OCI-LY7 (cell line): Measurements from ENCODE around the gene PPY.

Experiments
- EZH2phosphoT487 ChIP-seq: fragments of 200-600 bp; sonication (generic); IDR thresholded peaks from 2 replicates; pipeline ENCODE4 v1.6.1; 2018; ENCODE audit warnings: low read depth, borderline replicate concordance, mild to moderate bottlenecking, mixed run types, antibody characterized with exemption, low read length, moderate library complexity, mixed read lengths
- TF ChIP-seq, protein P1 (sequence below): fragments of 200-600 bp; sonication (generic); conservative IDR thresholded peaks from 2 replicates; pipeline ENCODE4 v1.5.1; 2014; ENCODE audit warnings: mild to moderate bottlenecking, antibody characterized with exemption, low read length, moderate library complexity, mixed read lengths

GRCh38 chr17:43966276-43966675 lies 24.0 kb upstream of the PPY start:
- TF ChIP-seq, protein P1, sequence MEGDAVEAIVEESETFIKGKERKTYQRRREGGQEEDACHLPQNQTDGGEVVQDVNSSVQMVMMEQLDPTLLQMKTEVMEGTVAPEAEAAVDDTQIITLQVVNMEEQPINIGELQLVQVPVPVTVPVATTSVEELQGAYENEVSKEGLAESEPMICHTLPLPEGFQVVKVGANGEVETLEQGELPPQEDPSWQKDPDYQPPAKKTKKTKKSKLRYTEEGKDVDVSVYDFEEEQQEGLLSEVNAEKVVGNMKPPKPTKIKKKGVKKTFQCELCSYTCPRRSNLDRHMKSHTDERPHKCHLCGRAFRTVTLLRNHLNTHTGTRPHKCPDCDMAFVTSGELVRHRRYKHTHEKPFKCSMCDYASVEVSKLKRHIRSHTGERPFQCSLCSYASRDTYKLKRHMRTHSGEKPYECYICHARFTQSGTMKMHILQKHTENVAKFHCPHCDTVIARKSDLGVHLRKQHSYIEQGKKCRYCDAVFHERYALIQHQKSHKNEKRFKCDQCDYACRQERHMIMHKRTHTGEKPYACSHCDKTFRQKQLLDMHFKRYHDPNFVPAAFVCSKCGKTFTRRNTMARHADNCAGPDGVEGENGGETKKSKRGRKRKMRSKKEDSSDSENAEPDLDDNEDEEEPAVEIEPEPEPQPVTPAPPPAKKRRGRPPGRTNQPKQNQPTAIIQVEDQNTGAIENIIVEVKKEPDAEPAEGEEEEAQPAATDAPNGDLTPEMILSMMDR, result no peak
- TF ChIP-seq EZH2phosphoT487, result no peak
